ENCODE data around the gene TRAPPC3.

TRAPPC3 gene

GRCh38 chr1:36128126-36128904, 21.0 kb downstream of the TRAPPC3 start:
- in situ Hi-C loops (cut with HindIII; ENCODE audit: low pct_ligation_motif_present, low sequenced_read_pairs), result no loop called here
- no peak for TF ChIP-seq CTCF (IDR thresholded peaks at IDR 0.05; ENCODE audit: low read depth, low read length, missing control alignments)
- DNase-seq, result no peak
- Histone ChIP-seq H3K4me3 (ENCODE audit: low read depth, low read length) (no peak overlapping the region), H3K27me3 (replicated peaks) (peaks cover 14% of the 10 kb centered on the region), H3K36me3 (replicated peaks) (no peaks in the 10 kb centered on the region), H3K27ac (no peak overlapping the region)

- Histone ChIP-seq H3K27ac (no peak overlapping the region), H3K36me3 (replicated peaks) (no peaks in the 10 kb centered on the region), H3K27me3 (replicated peaks) (peaks cover 14% of the 10 kb centered on the region), H3K4me3 (ENCODE audit: low read depth, low read length) (no peak overlapping the region)
- TF ChIP-seq CTCF (IDR thresholded peaks at IDR 0.05; ENCODE audit: low read depth, low read length, missing control alignments), result no peak
- in situ Hi-C loops (cut with HindIII; ENCODE audit: low pct_ligation_motif_present, low sequenced_read_pairs), result no loop called here
- DNase-seq, result no peak
Measured at GRCh38 chr1:36126797-36127500, 22.3 kb downstream of the TRAPPC3 start.

- no peak overlapping the region for H3K27ac ChIP-seq
- in situ Hi-C loops (cut with HindIII; ENCODE audit: low pct_ligation_motif_present, low sequenced_read_pairs), result no loop called here
- peaks cover 14% of the 10 kb centered on the region for H3K27me3 ChIP-seq (replicated peaks)
- no peak overlapping the region for H3K4me3 ChIP-seq (ENCODE audit: low read depth, low read length)
- H3K36me3 ChIP-seq (replicated peaks), result no peaks in the 10 kb centered on the region
- no peak for DNase-seq
- TF ChIP-seq CTCF (IDR thresholded peaks at IDR 0.05; ENCODE audit: low read depth, low read length, missing control alignments), result no peak
Measured at GRCh38 chr1:36126005-36126716, 23.1 kb downstream of the TRAPPC3 start.

GRCh38 chr1:36125129-36125991, 23.9 kb downstream of the TRAPPC3 start, which contains the start of gene COL8A2:
Gene COL8A2 (minus strand): TSS chr1:36125222. CDS start chr1:36100242, 24,980 bp downstream.
- Histone ChIP-seq H3K4me3 (ENCODE audit: low read depth, low read length) (no peak within 1 kb of the TSS), H3K27ac (no peak within 1 kb of the TSS), H3K27me3 (replicated peaks) (peaks cover 14% of the 10 kb centered on the region), H3K36me3 (replicated peaks) (no peaks in the 10 kb centered on the region)
- no peak for DNase-seq
- TF ChIP-seq CTCF (IDR thresholded peaks at IDR 0.05; ENCODE audit: low read depth, low read length, missing control alignments), result no peak
- in situ Hi-C loops (cut with HindIII; ENCODE audit: low pct_ligation_motif_present, low sequenced_read_pairs), result no loop called here

GRCh38 chr1:36124404-36125128, 24.7 kb downstream of the TRAPPC3 start:
- peaks cover 14% of the 10 kb centered on the region for H3K27me3 ChIP-seq (replicated peaks)
- no peak overlapping the region for H3K27ac ChIP-seq
- H3K4me3 ChIP-seq (ENCODE audit: low read depth, low read length), result no peak overlapping the region
- in situ Hi-C loops (cut with HindIII; ENCODE audit: low pct_ligation_motif_present, low sequenced_read_pairs), result no loop called here
- no peak for TF ChIP-seq CTCF (IDR thresholded peaks at IDR 0.05; ENCODE audit: low read depth, low read length, missing control alignments)
- H3K36me3 ChIP-seq (replicated peaks), result no peaks in the 10 kb centered on the region
- no peak for DNase-seq

Measured in brain microvascular endothelial cell (primary cell).